GM12801 (cell line): ENCODE measurements around the gene PSD.

Experiments
- CTCF ChIP-seq: IDR thresholded peaks from one replicate; pipeline ENCODE4 v1.5.1; 2011; ENCODE audit warnings: control low read depth; ENCODE audit not compliant: insufficient read length; ENCODE audit errors: extremely low read depth

The PSD gene

GRCh38 chr10:102408728-102409603 is 9.6 kb downstream of the PSD start:
- no peak for TF ChIP-seq CTCF

DNA sequence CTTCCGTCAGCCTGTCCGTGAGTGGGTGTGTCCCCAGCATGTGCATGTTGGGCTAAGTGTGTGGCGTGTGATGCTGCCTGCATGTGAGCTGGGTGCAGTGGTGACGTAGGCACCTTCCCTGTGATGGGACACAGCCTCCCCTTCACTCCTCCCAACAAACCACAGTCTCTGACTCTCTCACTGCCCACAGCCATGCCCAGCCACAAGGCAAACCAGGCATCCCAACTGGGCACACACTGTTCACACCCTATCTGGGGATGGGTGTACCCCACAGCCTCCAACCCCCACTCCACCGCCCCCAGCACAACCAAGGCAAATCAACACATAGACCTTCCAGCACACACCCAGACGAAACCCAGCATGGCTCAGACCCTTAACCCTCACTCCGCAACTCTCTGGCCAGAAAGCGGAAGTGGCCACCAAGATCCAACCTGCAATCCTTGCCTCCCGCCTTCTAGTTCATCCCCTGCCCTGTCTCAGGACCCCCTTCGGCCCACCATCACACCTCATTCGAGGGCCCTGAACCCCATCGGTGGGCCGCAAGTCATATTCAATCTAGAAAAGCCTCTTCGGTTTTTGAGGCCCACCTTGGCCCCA is 10.4 kb downstream of the PSD start:
- TF ChIP-seq CTCF, result no peak

DNA sequence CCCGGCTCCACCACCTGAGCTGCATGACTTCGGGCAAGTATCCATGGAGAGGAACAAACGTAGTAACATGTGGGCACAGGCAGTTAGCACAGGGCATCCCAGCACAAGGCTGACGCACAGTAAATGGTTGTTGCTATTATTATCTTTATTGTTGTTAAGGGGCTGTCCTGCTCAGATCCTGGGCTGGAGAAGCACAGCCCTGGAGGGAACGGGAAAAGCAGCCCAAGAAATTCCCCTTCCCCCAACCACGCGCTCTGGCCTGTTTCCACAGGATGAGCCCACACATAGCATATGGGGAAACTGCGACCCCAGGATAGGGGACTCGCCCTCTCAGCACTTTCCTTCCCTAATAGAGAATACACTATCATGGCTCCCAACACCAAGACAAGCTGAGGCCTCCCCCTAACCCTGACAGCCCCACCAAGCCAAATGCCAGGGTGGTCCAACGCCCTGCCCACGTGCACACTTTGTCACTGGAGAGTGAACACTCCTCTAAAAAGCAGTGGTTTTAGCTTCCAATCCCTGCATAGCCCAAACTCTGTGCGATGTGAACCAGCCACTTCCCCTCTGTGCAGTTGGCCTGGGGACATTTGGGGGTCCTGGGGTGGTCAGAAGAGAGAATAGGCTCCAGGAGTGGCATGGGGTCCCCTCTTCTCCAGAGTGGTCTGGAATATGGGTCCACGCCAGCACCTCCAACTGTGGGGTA is 11.0 kb downstream of the PSD start:
- TF ChIP-seq CTCF, result no peak

- TF ChIP-seq CTCF, result no peak
Measured at GRCh38 chr10:102406815-102407214, 11.8 kb downstream of the PSD start.

DNA sequence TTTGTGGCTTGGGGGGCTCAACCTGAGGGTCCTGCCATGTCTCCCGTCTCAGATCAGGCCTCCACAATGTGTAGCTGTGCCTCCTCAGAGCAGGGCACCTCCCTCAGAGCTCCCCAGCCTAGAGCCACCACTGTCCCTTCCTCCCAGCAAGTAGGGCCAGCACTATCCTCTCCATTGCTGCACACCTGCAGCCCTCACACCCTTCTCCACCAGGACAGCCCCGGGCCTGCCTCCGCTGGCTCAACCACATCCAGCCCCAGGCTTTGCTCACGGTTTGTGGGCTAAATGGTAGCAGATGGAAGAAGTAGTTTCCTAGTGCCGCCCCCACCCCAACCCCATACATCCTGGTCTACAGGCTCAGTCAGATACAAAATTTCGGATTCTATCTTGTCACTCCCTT is 13.0 kb downstream of the PSD start:
- no peak for TF ChIP-seq CTCF

GRCh38 chr10:102405108-102405571 is 13.4 kb downstream of the PSD start:
- no peak for TF ChIP-seq CTCF

GRCh38 chr10:102404361-102405107 is 14.1 kb downstream of the PSD start:
- TF ChIP-seq CTCF, result no peak
